K562 (cell line): ENCODE measurements around the gene SPEM1. TPM values are rescaled to one million over a fixed set of nuclear protein-coding genes. Genes with fewer than 3 reads are reported as not detected.

Experiments
- CBFB ChIP-seq: sonication (generic); formaldehyde crosslinking; IDR thresholded peaks from 2 replicates; pipeline ENCODE4 v1.4.0; 2020; ENCODE audit warnings: mild to moderate bottlenecking, missing genetic modification reagents
- CBX1 ChIP-seq: sonication (generic); IDR thresholded peaks from 2 replicates; pipeline ENCODE4 v1.6.1; 2016; ENCODE audit warnings: antibody characterized with exemption, low read depth, mild to moderate bottlenecking
- CREM ChIP-seq: IDR thresholded peaks from 2 replicates; pipeline ENCODE4 v1.6.1; 2014; ENCODE audit warnings: antibody characterized with exemption, low read depth
- ETV6 ChIP-seq, 3 experiments: fragments of 150-350 bp in 1 of 3; sonication (generic) in 1 of 3; formaldehyde crosslinking in 1 of 3; IDR thresholded peaks; 2 replicates each; pipeline versions ENCODE4 v1.6.1 to v1.8.0; 2014 to 2022; ENCODE audit warnings: borderline replicate concordance in 2 of 3, low read depth in 2 of 3, antibody characterized with exemption in 1 of 3, low read length in 1 of 3, mild to moderate bottlenecking in 1 of 3, missing genetic modification reagents in 1 of 3
- GATA2 ChIP-seq: sonication (generic); formaldehyde crosslinking; IDR thresholded peaks from 2 replicates; pipeline ENCODE4 v1.4.0; 2020; ENCODE audit warnings: mild to moderate bottlenecking, missing genetic modification reagents
- KDM5B ChIP-seq: fragments of 200-600 bp; sonication (generic); IDR thresholded peaks from 2 replicates; pipeline ENCODE4 v1.6.1; 2012; ENCODE audit warnings: low read depth, mild to moderate bottlenecking, moderate library complexity, low read length, control low read depth, inconsistent platforms; ENCODE audit not compliant: insufficient replicate concordance
- MYNN ChIP-seq, 2 experiments: sonication (generic); formaldehyde crosslinking in 1 of 2; IDR thresholded peaks; 2 replicates each; pipeline versions ENCODE4 v1.5.0 to v1.6.1; 2016 to 2020; ENCODE audit warnings: antibody characterized with exemption in 1 of 2, missing genetic modification reagents in 1 of 2
- NR2F6 ChIP-seq: fragments of 450-650 bp; formaldehyde crosslinking; IDR thresholded peaks from 2 replicates; pipeline ENCODE4 v1.4.0; 2020; ENCODE audit warnings: mild to moderate bottlenecking
- NRF1 ChIP-seq, 2 experiments: fragments of 450-650 bp; IDR thresholded peaks in 1 of 2; conservative IDR thresholded peaks in 1 of 2; 2 replicates each; pipeline ENCODE4 v1.6.1; 2014; ENCODE audit warnings: mild to moderate bottlenecking in 2 of 2
- PCBP1 ChIP-seq: fragments of 200-400 bp; formaldehyde crosslinking; IDR thresholded peaks from 2 replicates; pipeline ENCODE4 v1.6.1; 2018; ENCODE audit warnings: mild to moderate bottlenecking, low read depth, low read length; ENCODE audit not compliant: poor library complexity, severe bottlenecking
- POLR3G ChIP-seq: IDR thresholded peaks from 2 replicates; pipeline ENCODE4 v1.6.1; 2011; ENCODE audit not compliant: insufficient read length, insufficient replicate concordance; ENCODE audit errors: extremely low read depth
- RBBP5 ChIP-seq: fragments of 200-600 bp; sonication (generic); IDR thresholded peaks from 2 replicates; pipeline ENCODE4 v1.6.1; 2012; ENCODE audit warnings: borderline replicate concordance, mild to moderate bottlenecking, low read length, control low read depth, inconsistent platforms; ENCODE audit not compliant: insufficient read depth, poor library complexity, severe bottlenecking
- TEAD2 ChIP-seq: fragments of 450-650 bp; IDR thresholded peaks from 2 replicates; pipeline ENCODE4 v1.6.1; 2016; ENCODE audit warnings: missing genetic modification characterization, control low read depth, missing compliant biosample characterization
- ZNF184 ChIP-seq: sonication (generic); formaldehyde crosslinking; IDR thresholded peaks from 2 replicates; pipeline ENCODE4 v1.5.0; 2020; ENCODE audit warnings: missing genetic modification reagents
- ZNF274 ChIP-seq: IDR thresholded peaks from 2 replicates; pipeline ENCODE4 v1.6.1; 2011; ENCODE audit warnings: low read depth, mild to moderate bottlenecking, low read length, moderate library complexity, borderline replicate concordance
- polyA plus RNA-seq, 8 experiments: library from polyadenylated mRNA; depleted of rRNA in 4 of 8; stranded (reverse) in 5 of 8; unstranded in 3 of 8; fragments of >200 nt; fragmentation: Nextera tagmentation in 2 of 8; fragmentation: Illumina TruSeq in 1 of 8; extraction: Ambion mirVana in 2 of 8; extraction: Trizol in 1 of 8; gene quantifications; 2 replicates each; pipeline versions ENCODE4 v1.2.1 to v1.2.3, GENCODE V29; 2011 to 2014; ENCODE audit warnings: inconsistent platforms in 1 of 8, missing spikeins in 1 of 8
- total RNA-seq, 7 experiments: library from RNA; depleted of rRNA in 6 of 7; stranded (reverse); fragments of >200 nt in 6 of 7; fragmentation: Illumina TruSeq in 2 of 7; extraction: Trizol in 2 of 7; gene quantifications; 2 replicates each; pipeline versions ENCODE4 v1.2.1 to v1.2.3, GENCODE V29; 2011 to 2021; ENCODE audit warnings: low replicate concordance in 1 of 7
- TF ChIP-seq, protein P1 (sequence below): fragments of 450-650 bp; formaldehyde crosslinking; IDR thresholded peaks from 2 replicates; pipeline ENCODE4 v1.4.0; 2020; ENCODE audit warnings: mild to moderate bottlenecking, moderate library complexity
- TF ChIP-seq, protein P2 (sequence below): sonication (generic); formaldehyde crosslinking; IDR thresholded peaks from 2 replicates; pipeline ENCODE4 v1.8.1; 2023; ENCODE audit warnings: mild to moderate bottlenecking, missing genetic modification reagents
- TF ChIP-seq, protein P3 (sequence below), 2 experiments: fragments of 450-650 bp; IDR thresholded peaks; 2 replicates each; pipeline ENCODE4 v1.6.1; 2018; ENCODE audit warnings: mild to moderate bottlenecking in 2 of 2, low read depth in 1 of 2; ENCODE audit not compliant: partially characterized antibody in 2 of 2

Gene SPEM1
- total and polyA plus RNA-seq, 9 of the 15 experiments (the other 6 are each of a cell fraction or from before 2014, with no cell fraction given): not detected

DNA sequence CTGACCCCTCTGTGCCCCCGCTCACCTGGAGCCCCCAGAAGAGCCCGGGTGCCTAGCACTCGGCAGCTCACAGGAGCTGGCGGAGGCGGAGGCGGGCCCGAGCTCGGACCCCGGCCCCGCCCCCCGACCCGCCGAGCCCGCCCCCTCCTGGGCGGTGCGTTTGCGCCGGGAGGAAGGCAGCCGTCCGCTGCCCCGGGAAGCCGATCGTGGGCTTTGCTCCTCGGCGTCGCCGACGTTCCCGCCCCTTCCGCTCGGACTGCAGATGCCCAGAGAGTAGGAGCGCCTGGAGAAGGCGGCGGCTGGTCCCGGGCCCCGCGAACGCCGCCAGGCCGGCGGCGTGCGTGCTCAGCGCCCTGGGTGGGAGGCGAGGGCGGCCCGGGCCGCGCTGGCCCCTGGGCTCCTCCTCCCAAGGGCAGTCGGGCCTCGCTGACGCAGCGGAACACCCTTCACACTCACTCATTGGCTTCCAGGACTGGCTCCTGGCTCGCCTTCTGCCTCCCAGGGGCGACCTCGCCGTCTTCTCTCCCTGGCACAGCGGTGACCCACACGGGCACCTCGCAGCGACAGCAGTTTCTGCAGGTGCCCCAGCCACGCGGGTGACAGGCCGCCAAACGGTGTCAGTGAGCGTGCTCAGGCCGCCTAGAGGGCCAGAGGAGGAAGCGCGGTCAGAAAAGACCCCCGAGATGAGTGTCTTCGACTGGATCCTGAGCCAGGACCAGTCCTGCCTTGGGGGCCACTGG is 25.5 kb upstream of the SPEM1 start, which contains the start of gene PLSCR3 (continued):
- peak; percentile 60 for TF ChIP-seq KDM5B
- peak; percentile 65 to 71 for TF ChIP-seq NRF1 (conservative IDR thresholded peaks at IDR 0.05 in 1 of 2, IDR thresholded peaks at IDR 0.05 in 1 of 2)
- TF ChIP-seq, protein P1, sequence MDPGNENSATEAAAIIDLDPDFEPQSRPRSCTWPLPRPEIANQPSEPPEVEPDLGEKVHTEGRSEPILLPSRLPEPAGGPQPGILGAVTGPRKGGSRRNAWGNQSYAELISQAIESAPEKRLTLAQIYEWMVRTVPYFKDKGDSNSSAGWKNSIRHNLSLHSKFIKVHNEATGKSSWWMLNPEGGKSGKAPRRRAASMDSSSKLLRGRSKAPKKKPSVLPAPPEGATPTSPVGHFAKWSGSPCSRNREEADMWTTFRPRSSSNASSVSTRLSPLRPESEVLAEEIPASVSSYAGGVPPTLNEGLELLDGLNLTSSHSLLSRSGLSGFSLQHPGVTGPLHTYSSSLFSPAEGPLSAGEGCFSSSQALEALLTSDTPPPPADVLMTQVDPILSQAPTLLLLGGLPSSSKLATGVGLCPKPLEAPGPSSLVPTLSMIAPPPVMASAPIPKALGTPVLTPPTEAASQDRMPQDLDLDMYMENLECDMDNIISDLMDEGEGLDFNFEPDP: no peak
- peak; percentile 30 for TF ChIP-seq RBBP5
- no peak for TF ChIP-seq ETV6 (IDR thresholded peaks at IDR 0.05; ENCODE audit: borderline replicate concordance in 1 of 2, low read depth in 2 of 2, low read length in 1 of 2)
- TF ChIP-seq ETV6 (CRISPR knock-in tag; IDR thresholded peaks at IDR 0.05; ENCODE audit: borderline replicate concordance): no peak
- TF ChIP-seq MYNN (IDR thresholded peaks at IDR 0.05): no peak
- no peak for TF ChIP-seq MYNN (CRISPR knock-in tag; IDR thresholded peaks at IDR 0.05)
- TF ChIP-seq NR2F6 (CRISPR knock-in tag): no peak
- TF ChIP-seq CBX1: peak; percentile 47; the same call in 1 of the 2 replicates
- TF ChIP-seq POLR3G: no peak
- TF ChIP-seq, protein P2, sequence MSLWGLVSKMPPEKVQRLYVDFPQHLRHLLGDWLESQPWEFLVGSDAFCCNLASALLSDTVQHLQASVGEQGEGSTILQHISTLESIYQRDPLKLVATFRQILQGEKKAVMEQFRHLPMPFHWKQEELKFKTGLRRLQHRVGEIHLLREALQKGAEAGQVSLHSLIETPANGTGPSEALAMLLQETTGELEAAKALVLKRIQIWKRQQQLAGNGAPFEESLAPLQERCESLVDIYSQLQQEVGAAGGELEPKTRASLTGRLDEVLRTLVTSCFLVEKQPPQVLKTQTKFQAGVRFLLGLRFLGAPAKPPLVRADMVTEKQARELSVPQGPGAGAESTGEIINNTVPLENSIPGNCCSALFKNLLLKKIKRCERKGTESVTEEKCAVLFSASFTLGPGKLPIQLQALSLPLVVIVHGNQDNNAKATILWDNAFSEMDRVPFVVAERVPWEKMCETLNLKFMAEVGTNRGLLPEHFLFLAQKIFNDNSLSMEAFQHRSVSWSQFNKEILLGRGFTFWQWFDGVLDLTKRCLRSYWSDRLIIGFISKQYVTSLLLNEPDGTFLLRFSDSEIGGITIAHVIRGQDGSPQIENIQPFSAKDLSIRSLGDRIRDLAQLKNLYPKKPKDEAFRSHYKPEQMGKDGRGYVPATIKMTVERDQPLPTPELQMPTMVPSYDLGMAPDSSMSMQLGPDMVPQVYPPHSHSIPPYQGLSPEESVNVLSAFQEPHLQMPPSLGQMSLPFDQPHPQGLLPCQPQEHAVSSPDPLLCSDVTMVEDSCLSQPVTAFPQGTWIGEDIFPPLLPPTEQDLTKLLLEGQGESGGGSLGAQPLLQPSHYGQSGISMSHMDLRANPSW (CRISPR knock-in tag): no peak
- peak; percentile 38 for TF ChIP-seq CREM
- TF ChIP-seq ZNF184 (CRISPR knock-in tag): no peak
- TF ChIP-seq GATA2 (CRISPR knock-in tag): no peak
- no peak for TF ChIP-seq PCBP1
- TF ChIP-seq, protein P3, sequence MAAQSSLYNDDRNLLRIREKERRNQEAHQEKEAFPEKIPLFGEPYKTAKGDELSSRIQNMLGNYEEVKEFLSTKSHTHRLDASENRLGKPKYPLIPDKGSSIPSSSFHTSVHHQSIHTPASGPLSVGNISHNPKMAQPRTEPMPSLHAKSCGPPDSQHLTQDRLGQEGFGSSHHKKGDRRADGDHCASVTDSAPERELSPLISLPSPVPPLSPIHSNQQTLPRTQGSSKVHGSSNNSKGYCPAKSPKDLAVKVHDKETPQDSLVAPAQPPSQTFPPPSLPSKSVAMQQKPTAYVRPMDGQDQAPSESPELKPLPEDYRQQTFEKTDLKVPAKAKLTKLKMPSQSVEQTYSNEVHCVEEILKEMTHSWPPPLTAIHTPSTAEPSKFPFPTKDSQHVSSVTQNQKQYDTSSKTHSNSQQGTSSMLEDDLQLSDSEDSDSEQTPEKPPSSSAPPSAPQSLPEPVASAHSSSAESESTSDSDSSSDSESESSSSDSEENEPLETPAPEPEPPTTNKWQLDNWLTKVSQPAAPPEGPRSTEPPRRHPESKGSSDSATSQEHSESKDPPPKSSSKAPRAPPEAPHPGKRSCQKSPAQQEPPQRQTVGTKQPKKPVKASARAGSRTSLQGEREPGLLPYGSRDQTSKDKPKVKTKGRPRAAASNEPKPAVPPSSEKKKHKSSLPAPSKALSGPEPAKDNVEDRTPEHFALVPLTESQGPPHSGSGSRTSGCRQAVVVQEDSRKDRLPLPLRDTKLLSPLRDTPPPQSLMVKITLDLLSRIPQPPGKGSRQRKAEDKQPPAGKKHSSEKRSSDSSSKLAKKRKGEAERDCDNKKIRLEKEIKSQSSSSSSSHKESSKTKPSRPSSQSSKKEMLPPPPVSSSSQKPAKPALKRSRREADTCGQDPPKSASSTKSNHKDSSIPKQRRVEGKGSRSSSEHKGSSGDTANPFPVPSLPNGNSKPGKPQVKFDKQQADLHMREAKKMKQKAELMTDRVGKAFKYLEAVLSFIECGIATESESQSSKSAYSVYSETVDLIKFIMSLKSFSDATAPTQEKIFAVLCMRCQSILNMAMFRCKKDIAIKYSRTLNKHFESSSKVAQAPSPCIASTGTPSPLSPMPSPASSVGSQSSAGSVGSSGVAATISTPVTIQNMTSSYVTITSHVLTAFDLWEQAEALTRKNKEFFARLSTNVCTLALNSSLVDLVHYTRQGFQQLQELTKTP (IDR thresholded peaks at IDR 0.05; ENCODE audit: low read depth in 1 of 2, partially characterized antibody in 2 of 2): no peak
- no peak for TF ChIP-seq ZNF274
- TF ChIP-seq TEAD2 (tag): no peak
- no peak for TF ChIP-seq CBFB
